NK-92 treated with Interleukin-12 subunit alpha and Interleukin-12 subunit beta, amount 100 ng/mL, for 24 hours (cell line): ENCODE data around the gene RNASE4.
"Not testable (repeated sequence)": the region's sequence is repeated elsewhere in the genome, so short reads cannot be mapped to it uniquely, and the experiment has no call there.

ENCODE experiments used
- DNase-seq: peaks from one replicate; lab custom pipeline; 2025; lab: John Stamatoyannopoulos, UW

RNASE4 gene

GRCh38 chr14:20683891-20684661 lies at the start of gene RNASE4:
TSS of gene RNASE4 (plus strand) at chr14:20684560. CDS start at chr14:20699372, 14,812 bp downstream.
- peak; percentile 59 for DNase-seq

- no peak for DNase-seq
These were observed 42.8 kb upstream of the RNASE4 start, which contains the start of gene OR6S1 for GRCh38 chr14:20641591-20641990. TSS of gene OR6S1 (minus strand) at chr14:20641691. CDS start at chr14:20641691, 0 bp downstream.

GRCh38 chr14:20642182-20642581 lies 42.2 kb upstream of the RNASE4 start:
- no peak for DNase-seq

GRCh38 chr14:20642755-20643154 lies 41.6 kb upstream of the RNASE4 start:
- not testable (repeated sequence) for DNase-seq

- DNase-seq, result no peak
These were observed 39.8 kb upstream of the RNASE4 start for GRCh38 chr14:20644520-20644919.

GRCh38 chr14:20645481-20645880 lies 38.9 kb upstream of the RNASE4 start:
- DNase-seq, result no peak

- DNase-seq, result no peak
These were observed 31.1 kb upstream of the RNASE4 start for GRCh38 chr14:20652996-20653975.

GRCh38 chr14:20655851-20656250 lies 28.5 kb upstream of the RNASE4 start:
- DNase-seq, result no peak

- no peak for DNase-seq
These were observed 28.1 kb upstream of the RNASE4 start for GRCh38 chr14:20656274-20656673.

- DNase-seq, result no peak
These were observed 26.8 kb upstream of the RNASE4 start for GRCh38 chr14:20657216-20658211.

GRCh38 chr14:20658246-20658645 lies 26.1 kb upstream of the RNASE4 start:
- no peak for DNase-seq

- DNase-seq, result no peak
These were observed 25.0 kb upstream of the RNASE4 start for GRCh38 chr14:20659336-20659735.

- DNase-seq, result no peak
These were observed 24.5 kb upstream of the RNASE4 start for GRCh38 chr14:20659813-20660395.

GRCh38 chr14:20661197-20661596 lies 23.2 kb upstream of the RNASE4 start:
- DNase-seq, result no peak

- DNase-seq, result no peak
These were observed 21.2 kb upstream of the RNASE4 start for GRCh38 chr14:20662968-20663732.

- not testable (repeated sequence) for DNase-seq
These were observed 17.9 kb upstream of the RNASE4 start for GRCh38 chr14:20666400-20666961.

- no peak for DNase-seq
These were observed 16.4 kb upstream of the RNASE4 start for GRCh38 chr14:20667957-20668356.

- DNase-seq, result no peak
These were observed 15.4 kb upstream of the RNASE4 start for GRCh38 chr14:20668969-20669368.

- no peak for DNase-seq
These were observed 12.6 kb upstream of the RNASE4 start for GRCh38 chr14:20671597-20672283.
